ENCODE measurements around the gene ARFGAP2.

The ARFGAP2 gene

DNA sequence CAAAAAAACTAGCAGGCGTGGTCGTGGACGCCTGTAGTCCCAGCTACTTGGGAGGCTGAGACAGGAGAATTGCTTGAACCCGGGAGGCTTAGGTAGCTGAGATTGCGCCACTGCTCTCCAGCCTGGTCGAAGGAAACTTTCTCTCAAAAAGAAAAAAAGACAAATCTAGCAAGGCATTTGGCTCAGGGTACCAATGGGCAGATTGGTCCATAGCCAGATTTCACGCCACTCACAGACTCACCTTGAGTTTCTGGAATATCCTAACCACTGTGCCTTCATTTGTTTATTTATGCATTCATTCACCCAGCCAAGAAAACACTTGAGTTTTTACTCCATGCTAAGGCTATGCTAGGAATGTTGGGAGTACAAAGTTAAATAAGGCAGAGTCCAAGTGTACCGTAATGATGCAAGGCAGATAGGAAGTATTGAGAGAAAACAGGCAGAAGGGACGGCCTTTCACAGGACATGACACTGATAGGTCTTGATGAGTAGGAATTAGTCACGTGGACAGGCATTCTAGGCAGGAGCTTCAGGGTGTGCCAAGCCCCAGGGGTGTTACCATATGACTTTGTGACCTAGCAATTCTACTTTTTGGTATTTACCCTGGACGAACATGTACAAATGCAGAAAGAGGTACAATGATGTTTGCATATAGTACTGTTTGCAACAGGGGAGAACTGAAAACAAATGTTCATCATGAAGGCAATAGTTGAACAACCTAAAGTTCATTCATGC lies 12.6 kb upstream of the ARFGAP2 start:
- CTCF ChIA-PET: interaction anchor here (1.2 to 1.3 kb wide), 2 partner anchors 70 to 166 kb away, joined by 3 to 4 read pairs; no protein-coding TSS in a partner anchor
- POLR2A ChIA-PET: interaction anchor here (0.8 to 5.1 kb wide), 2 partner anchors 25 to 26 kb away, joined by 3 to 49 read pairs; partner anchors contain the start of gene DDB2
- TF ChIP-seq NFRKB (IDR thresholded peaks at IDR 0.05): no peak
- no peak for TF ChIP-seq CTBP1 (IDR thresholded peaks at IDR 0.05; ENCODE audit: borderline replicate concordance)
- no peak for TF ChIP-seq L3MBTL2 (conservative IDR thresholded peaks at IDR 0.05)
- TF ChIP-seq SUZ12 (IDR thresholded peaks at IDR 0.05): no peak
- no peak for TF ChIP-seq SP1 (IDR thresholded peaks at IDR 0.05)
- TF ChIP-seq ZNF384 (IDR thresholded peaks at IDR 0.05): no peak
- TF ChIP-seq TARDBP (IDR thresholded peaks at IDR 0.05): no peak
- TF ChIP-seq HDGF (IDR thresholded peaks at IDR 0.05; ENCODE audit: borderline replicate concordance): no peak
- no peak for TF ChIP-seq PKNOX1 (IDR thresholded peaks at IDR 0.05)
- no peak for TF ChIP-seq ARNT (IDR thresholded peaks at IDR 0.05)
- TF ChIP-seq ELF4 (IDR thresholded peaks at IDR 0.05): no peak
- TF ChIP-seq LEF1 (IDR thresholded peaks at IDR 0.05; ENCODE audit: borderline replicate concordance): no peak
- no peak for TF ChIP-seq BHLHE40 (IDR thresholded peaks at IDR 0.05; ENCODE audit: borderline replicate concordance)
- TF ChIP-seq FOXM1 (IDR thresholded peaks at IDR 0.05; ENCODE audit: borderline replicate concordance): no peak
- TF ChIP-seq FOXK2 (IDR thresholded peaks at IDR 0.05): no peak
- no peak for TF ChIP-seq FOXA1 (IDR thresholded peaks at IDR 0.05)
- no peak for DNase-seq (ENCODE audit: extremely low spot score)

- TF ChIP-seq FOXA1 (IDR thresholded peaks at IDR 0.05): no peak
- POLR2A ChIA-PET: interaction anchor here (1.0 to 5.1 kb wide), 3 partner anchors 27 to 61 kb away, joined by 3 to 49 read pairs (median 19); partner anchors contain the start of genes ACP2 and DDB2
- CTCF ChIA-PET: interaction anchor here (1.3 to 1.7 kb wide), 2 partner anchors 11 to 167 kb away, joined by 4 to 12 read pairs; partner anchors contain the start of gene ARFGAP2
- DNase-seq (ENCODE audit: extremely low spot score): no peak
Observed at GRCh38 chr11:47188259-47188658, 11.6 kb upstream of the ARFGAP2 start.

- POLR2A ChIA-PET: interaction anchor here (1.0 to 5.1 kb wide), 3 partner anchors 28 to 61 kb away, joined by 3 to 49 read pairs (median 19); partner anchors contain the start of genes ACP2 and DDB2
- CTCF ChIA-PET: interaction anchor here (0.5 to 1.7 kb wide), 5 partner anchors 10 to 167 kb away, joined by 3 to 12 read pairs (median 3); partner anchors contain the start of genes ACP2 and ARFGAP2
- DNase-seq (ENCODE audit: extremely low spot score): no peak
- no peak for TF ChIP-seq FOXK2 (IDR thresholded peaks at IDR 0.05)
- TF ChIP-seq NFRKB (IDR thresholded peaks at IDR 0.05): no peak
- no peak for TF ChIP-seq HDGF (IDR thresholded peaks at IDR 0.05; ENCODE audit: borderline replicate concordance)
- TF ChIP-seq L3MBTL2 (conservative IDR thresholded peaks at IDR 0.05): no peak
Observed at GRCh38 chr11:47187723-47188122, 11.0 kb upstream of the ARFGAP2 start.

DNA sequence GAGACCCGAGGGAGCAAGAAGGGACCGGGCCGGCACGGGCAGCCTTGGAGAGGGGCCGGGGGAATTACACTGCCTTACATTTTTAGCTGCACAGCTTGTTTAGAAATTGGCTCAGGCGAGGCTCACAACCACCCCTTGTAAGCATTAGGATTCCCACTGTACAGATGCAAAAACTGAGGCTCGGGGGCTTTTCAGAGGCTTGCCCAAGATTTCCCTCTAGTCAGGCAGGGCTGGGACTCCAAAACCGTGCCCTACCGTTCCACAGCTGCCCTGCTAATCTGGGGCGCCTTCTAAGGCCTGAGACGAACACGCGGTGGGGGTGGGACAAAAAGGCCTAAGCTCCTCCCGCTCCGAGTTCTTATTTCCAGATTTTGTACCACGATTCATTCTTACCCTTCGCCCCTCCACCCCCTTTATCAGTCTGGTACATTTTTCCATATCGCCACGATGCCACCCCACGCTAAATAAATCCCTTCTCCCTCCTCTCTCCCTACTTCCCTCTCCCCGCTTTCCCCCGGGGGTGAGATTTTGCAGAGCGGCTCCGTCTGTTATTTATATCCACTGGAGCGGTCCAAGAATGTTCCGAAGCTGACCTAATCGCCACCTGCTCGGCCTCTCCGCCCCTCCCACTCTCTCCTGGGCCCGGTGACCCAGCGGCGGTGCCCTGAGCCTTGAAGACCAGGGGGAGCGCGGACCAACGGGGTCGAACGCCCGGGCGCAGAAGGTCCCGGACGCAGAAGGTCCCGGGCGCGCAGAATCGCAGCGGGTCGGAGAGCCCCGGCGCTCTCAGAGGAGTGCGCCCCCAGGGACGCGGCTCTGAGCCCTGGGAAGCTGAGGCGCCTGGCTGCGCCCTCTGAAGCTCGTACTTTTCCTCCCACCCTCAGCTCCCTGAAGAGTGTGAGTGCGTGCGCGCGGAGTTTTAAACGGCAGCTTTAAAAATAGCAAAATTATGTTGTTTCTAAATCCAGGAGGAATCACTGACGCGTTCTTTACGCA lies 10.3 kb upstream of the ARFGAP2 start:
- no peak for TF ChIP-seq FOXM1 (IDR thresholded peaks at IDR 0.05; ENCODE audit: borderline replicate concordance)
- TF ChIP-seq L3MBTL2 (conservative IDR thresholded peaks at IDR 0.05): peak; percentile 75
- CTCF ChIA-PET: interaction anchor here (0.5 to 1.7 kb wide), 4 partner anchors 9 to 136 kb away, joined by 3 to 12 read pairs (median 3); partner anchors contain the start of genes ACP2 and ARFGAP2
- POLR2A ChIA-PET: interaction anchor here (0.7 to 5.1 kb wide), 6 partner anchors 9 to 68 kb away, joined by 3 to 49 read pairs (median 3); partner anchors contain the start of genes ACP2 and DDB2
- no peak for DNase-seq (ENCODE audit: extremely low spot score)

GRCh38 chr11:47186076-47186699 lies 9.5 kb upstream of the ARFGAP2 start, which contains the start of gene PACSIN3:
Gene PACSIN3 (minus strand): TSS chr11:47186434. CDS start chr11:47182727, 3,707 bp downstream.
- ChIA-PET CTCF (interaction anchor here (2.1 kb wide), 1 partner anchor 169 kb away, joined by 12 read pairs; no protein-coding TSS in a partner anchor), POLR2A (interaction anchor here (0.7 to 5.1 kb wide), 6 partner anchors 8 to 63 kb away, joined by 3 to 49 read pairs (median 6); partner anchors contain the start of genes ACP2 and DDB2)

More at GRCh38 chr11:47186076-47186699, 9.5 kb upstream of the ARFGAP2 start, which contains the start of gene PACSIN3:
- TF ChIP-seq NFRKB (IDR thresholded peaks at IDR 0.05): no peak
- no peak for TF ChIP-seq ARNT (IDR thresholded peaks at IDR 0.05)
- TF ChIP-seq ELF4 (IDR thresholded peaks at IDR 0.05): no peak
- TF ChIP-seq TARDBP (IDR thresholded peaks at IDR 0.05): no peak
- no peak for TF ChIP-seq CTBP1 (IDR thresholded peaks at IDR 0.05; ENCODE audit: borderline replicate concordance)
- no peak for TF ChIP-seq L3MBTL2 (conservative IDR thresholded peaks at IDR 0.05)
- no peak for TF ChIP-seq BHLHE40 (IDR thresholded peaks at IDR 0.05; ENCODE audit: borderline replicate concordance)
- TF ChIP-seq FOXM1 (IDR thresholded peaks at IDR 0.05; ENCODE audit: borderline replicate concordance): no peak
- no peak for TF ChIP-seq SUZ12 (IDR thresholded peaks at IDR 0.05)
- no peak for TF ChIP-seq FOXA1 (IDR thresholded peaks at IDR 0.05)
- no peak for TF ChIP-seq LEF1 (IDR thresholded peaks at IDR 0.05; ENCODE audit: borderline replicate concordance)
- no peak for TF ChIP-seq FOXK2 (IDR thresholded peaks at IDR 0.05)
- no peak for TF ChIP-seq HDGF (IDR thresholded peaks at IDR 0.05; ENCODE audit: borderline replicate concordance)
- peak; percentile 72 for DNase-seq (ENCODE audit: extremely low spot score)

Measured in HEK293T (cell line).